ENCODE data around the gene CRYL1.

CRYL1 gene

DNA sequence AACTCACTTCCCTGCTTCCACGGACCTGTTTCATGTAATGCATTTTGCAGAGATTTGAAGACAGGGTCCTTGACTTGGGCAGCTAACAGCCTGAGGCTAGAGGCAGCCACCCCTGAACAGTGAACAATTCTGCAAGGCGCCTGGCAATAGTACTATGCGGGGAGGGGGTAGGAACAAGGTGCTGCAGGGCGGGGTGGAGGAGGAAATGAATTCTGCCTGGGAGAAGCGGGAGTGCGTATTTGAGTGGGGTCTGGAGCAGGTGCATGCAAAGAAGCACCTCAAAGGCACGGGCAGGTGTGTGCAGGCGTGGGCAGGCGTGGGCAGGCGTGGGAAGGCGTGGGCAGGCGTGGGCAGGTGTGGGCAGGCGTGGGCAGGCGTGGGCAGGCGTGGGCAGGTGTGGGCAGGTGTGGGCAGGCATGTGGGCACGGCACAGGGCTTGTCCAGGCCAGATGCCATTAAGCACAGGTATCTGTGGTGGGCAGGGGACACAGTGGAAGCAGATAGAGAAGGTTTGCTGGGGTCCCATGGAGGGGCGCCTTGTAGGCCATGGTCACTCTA lies 163.1 kb downstream of the CRYL1 start:
- DNase-seq, result no peak

DNA sequence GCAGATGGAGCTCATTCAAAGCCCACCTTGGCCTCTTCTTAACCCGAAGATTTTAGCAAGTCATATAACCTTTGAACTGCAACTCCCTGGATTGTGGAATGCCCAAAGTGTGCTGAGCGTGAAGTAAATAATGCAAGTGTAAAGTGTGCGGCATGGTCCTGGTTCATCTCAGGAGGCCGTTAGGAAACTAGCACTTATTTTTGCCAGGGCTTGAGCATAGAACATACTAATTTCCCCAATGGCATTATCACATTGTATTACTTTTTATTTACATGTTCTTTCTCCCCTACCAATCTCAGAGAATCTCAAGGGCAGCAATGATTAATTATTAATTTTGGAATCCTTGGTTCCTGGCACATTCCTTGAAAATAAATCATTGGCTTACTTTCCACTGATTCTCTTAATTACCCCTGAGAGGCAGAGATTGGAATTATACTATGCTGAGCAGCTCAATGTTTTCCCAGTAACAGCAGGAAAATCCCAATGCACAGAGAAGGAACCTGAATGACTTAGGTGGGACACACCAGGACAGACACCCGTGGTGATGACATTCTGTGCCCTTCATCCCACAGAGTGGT lies 164.7 kb downstream of the CRYL1 start:
- DNase-seq, result no peak

DNA sequence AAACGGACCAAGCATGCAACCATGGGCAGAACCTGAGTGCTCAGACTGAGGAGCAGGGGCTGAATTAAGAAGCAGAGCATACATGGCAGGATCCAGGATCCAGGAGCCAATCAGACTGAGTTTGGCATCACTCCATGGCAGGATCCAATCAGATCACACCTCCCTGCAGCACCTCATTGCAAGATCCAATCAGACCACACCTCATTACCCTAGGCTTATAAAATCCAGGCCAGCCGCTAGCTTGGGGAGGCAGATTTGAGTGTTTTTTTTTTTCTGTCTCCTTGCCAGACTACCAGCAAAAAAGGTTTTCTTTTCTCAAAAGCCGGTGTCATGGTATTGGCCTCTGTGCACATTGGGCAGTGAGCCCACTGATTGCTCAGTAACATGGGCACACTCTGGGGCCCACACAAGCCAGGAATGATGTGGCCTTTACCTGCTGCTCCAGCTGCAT lies 165.6 kb downstream of the CRYL1 start:
- no peak for DNase-seq

DNA sequence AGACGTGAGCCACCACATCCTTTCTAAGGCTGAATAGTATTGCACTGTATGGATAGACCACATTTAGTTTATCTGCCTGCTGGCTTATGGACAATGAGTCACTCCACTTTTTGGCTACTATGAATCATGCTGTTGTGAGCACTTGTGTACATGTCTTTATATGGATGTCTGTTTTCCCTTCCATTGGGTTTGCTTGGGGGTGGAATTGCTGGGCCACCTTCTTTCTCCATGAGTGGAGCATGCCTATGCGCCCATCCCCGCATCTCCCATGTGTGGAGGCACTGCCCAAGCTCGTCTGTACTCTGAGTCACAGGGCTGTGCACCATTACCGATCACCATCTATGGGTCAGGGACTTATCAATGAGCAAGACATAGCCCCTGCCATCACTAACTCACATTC lies 166.3 kb downstream of the CRYL1 start:
- no peak for DNase-seq

DNA sequence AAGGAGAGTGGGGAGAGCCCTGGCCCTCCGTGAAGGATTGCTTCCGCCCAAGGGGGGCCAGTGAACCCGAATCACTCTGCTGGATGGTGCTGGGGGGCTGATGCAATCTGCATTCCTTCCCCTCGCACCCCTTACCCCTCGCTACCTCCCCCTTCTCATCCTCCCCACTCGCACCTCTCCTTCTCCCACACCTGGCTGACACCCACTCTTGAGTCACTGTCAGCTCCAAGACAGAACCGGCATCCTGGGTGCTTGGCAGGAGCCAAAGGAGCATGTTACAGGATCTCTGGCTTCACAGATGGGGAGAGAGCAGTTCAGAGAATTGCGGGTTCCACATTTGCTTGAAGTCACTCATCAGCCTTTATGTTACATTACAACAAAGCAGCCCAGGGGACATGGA lies 167.6 kb downstream of the CRYL1 start:
- no peak for DNase-seq

DNA sequence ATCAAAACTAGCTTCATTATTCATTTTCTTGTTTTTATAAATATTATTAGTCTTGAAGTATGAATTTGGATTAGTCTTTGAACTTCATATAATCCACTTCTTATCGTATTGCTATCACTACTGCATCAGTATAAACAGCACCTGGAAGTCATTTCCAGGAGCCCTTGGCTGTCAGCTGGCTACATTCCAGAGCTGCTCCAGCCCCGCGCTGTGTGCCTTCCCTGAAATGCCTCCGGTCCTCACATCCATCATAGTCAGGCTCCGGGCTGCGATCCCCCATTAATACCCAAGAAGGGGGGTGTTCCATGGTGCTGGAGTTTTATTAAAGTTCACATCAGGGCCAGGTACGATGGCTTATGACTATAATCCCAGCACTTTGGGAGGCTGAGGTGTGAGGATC lies 169.2 kb downstream of the CRYL1 start:
- DNase-seq, result no peak

DNA sequence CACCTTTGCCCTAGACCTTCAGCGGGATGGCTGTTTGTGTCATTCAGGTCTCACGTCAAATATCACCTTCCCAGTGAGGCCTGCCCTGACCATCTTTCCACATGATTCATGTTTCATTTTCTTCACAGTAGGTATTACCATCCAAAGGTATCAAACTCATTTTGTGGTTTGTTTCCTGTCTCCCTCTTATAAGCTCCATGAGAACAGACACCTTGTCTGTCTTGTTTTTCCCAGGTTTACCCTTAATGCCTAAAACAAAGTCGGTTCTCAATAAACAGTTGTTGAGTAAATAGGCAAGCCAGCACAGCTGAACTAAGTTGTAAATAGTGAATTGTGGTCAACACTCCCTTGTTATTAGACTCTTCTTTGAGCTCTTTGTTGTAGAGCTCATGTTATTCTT lies 170.9 kb downstream of the CRYL1 start:
- DNase-seq, result no peak

DNA sequence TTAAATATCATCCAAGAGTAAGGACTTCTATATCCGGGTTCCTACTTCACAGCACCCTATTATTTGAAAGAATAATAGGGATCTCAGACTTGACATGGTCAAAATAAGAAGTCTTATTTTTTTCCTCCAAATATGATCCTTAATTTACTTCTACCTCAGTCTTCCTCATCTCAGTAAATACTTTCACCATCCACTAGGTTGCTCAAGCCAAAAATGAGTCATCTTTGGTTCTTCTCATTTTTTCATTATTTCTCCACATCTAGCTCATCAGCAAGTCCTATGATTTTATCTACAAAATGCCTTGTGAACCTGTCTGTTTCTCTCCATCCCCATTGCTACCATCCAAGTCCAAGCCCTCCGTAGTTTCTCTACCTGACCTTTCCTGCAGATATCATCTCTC lies 171.7 kb downstream of the CRYL1 start:
- DNase-seq, result no peak
